Measurements from ENCODE around the gene YY1AP1.
A peak's percentile ranks its signal among the peaks of the same experiment; 100 is the strongest.
"Not testable (repeated sequence)": the region's sequence is repeated elsewhere in the genome, so short reads cannot be mapped to it uniquely, and the experiment has no call there.

YY1AP1 gene

DNA sequence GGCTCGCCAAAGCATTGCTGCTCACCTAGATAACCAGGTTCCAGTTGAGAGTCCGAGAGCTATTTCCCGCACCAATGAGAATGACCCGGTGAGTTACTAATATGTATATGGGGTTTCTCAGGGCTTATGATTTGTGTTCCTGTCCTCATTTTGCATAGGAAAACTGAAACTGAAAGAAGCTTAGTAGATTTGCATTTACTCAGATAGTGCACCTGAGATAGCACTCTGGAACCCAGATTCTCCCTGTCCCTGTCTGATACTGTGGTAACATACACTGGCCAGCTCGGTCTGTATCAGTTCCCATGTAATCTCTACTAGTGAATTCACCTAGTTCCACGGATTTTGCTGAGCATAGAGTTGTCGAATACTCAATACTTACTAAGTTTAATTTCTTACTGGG, 28.5 kb upstream of the YY1AP1 start:
- Histone ChIP-seq H3K36me3 (peaks cover 80% of the 10 kb centered on the region), H3K4me3 (ENCODE audit: low read depth, low read length) (no peak overlapping the region), H3K27me3 (ENCODE audit: insufficient read depth, low read depth, severe bottlenecking) (no peaks in the 10 kb centered on the region), H3K27ac (no peak overlapping the region), H3K9me3 (ENCODE audit: severe bottlenecking) (no peaks in the 10 kb centered on the region)
- no peak for DNase-seq
- TF ChIP-seq CTCF (IDR thresholded peaks at IDR 0.05; ENCODE audit: low read depth, low read length), result no peak

- DNase-seq, result no peak
- peaks cover 72% of the 10 kb centered on the region for H3K36me3 ChIP-seq
- TF ChIP-seq CTCF (IDR thresholded peaks at IDR 0.05; ENCODE audit: low read depth, low read length), result no peak
- no peak overlapping the region for H3K4me3 ChIP-seq (ENCODE audit: low read depth, low read length)
- H3K27ac ChIP-seq, result no peak overlapping the region
- no peaks in the 10 kb centered on the region for H3K9me3 ChIP-seq (ENCODE audit: severe bottlenecking)
- no peaks in the 10 kb centered on the region for H3K27me3 ChIP-seq (ENCODE audit: insufficient read depth, low read depth, severe bottlenecking)
Observed at GRCh38 chr1:155715777-155716176, 27.2 kb upstream of the YY1AP1 start.

DNA sequence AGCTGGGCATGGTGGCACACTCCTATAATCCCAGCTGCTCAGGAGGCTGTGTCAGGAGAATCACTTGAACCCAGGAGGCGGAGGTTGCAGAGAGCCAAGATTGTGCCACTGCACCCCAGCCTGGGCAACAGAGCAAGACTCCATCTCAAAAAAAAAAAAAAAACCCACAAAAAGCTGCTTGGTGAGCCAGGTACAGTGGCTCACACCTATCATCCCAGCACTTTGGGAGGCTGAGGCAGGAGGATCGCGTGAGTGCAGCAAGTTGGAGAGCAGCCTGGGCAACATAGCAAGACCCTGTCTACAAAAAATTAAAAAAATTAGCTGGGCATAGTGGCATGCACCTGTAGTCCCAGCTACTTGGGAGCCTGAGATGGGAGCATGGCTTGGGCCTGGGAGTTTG, 26.5 kb upstream of the YY1AP1 start:
- H3K36me3 ChIP-seq, result peaks cover 73% of the 10 kb centered on the region
- DNase-seq; H3K27ac ChIP-seq; H3K4me3 ChIP-seq (ENCODE audit: low read depth, low read length); H3K9me3 ChIP-seq (ENCODE audit: severe bottlenecking); H3K27me3 ChIP-seq (ENCODE audit: insufficient read depth, low read depth, severe bottlenecking): not testable (repeated sequence)

DNA sequence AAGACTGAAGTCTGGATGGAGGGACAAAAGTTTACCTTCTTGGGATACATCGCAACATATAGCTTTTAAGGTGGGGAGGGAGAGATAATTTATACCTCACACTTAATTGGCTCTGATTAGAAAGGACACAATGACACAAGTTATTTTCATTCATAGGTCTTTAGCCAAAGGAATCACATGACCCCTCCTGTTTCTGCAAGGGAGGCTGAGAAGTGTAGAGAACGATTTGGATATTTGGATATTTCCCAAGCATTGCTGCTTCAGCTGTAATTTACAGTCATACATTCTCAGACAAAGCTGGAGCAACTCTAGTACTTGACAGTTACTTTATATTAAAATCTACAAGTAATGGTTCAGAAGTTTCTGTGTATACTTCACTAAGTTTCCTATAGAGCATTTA, 24.5 kb upstream of the YY1AP1 start:
- H3K4me3 ChIP-seq (ENCODE audit: low read depth, low read length), result no peak overlapping the region
- H3K27me3 ChIP-seq (ENCODE audit: insufficient read depth, low read depth, severe bottlenecking), result no peaks in the 10 kb centered on the region
- peaks cover 69% of the 10 kb centered on the region for H3K36me3 ChIP-seq
- no peak for DNase-seq
- no peak overlapping the region for H3K27ac ChIP-seq
- no peak for TF ChIP-seq CTCF (IDR thresholded peaks at IDR 0.05; ENCODE audit: low read depth, low read length)
- H3K9me3 ChIP-seq (ENCODE audit: severe bottlenecking), result peaks cover 4% of the 10 kb centered on the region

- 0 out of 2 replicates have a peak, but pooled peaks have one; percentile 22 for TF ChIP-seq CTCF (IDR thresholded peaks at IDR 0.05; ENCODE audit: low read depth, low read length)
- H3K4me3 ChIP-seq (ENCODE audit: low read depth, low read length); H3K9me3 ChIP-seq (ENCODE audit: severe bottlenecking); H3K27ac ChIP-seq; DNase-seq; H3K27me3 ChIP-seq (ENCODE audit: insufficient read depth, low read depth, severe bottlenecking): not testable (repeated sequence)
- H3K36me3 ChIP-seq, result peaks cover 66% of the 10 kb centered on the region
Observed at GRCh38 chr1:155712636-155713035, 24.1 kb upstream of the YY1AP1 start.

- not testable (repeated sequence) for H3K9me3 ChIP-seq (ENCODE audit: severe bottlenecking); H3K4me3 ChIP-seq (ENCODE audit: low read depth, low read length); H3K27me3 ChIP-seq (ENCODE audit: insufficient read depth, low read depth, severe bottlenecking); DNase-seq
- H3K36me3 ChIP-seq, result peaks cover 58% of the 10 kb centered on the region
- peak overlapping the region; percentile 45 for H3K27ac ChIP-seq
Observed at GRCh38 chr1:155711457-155711856, 22.9 kb upstream of the YY1AP1 start.

- no peak overlapping the region for H3K4me3 ChIP-seq (ENCODE audit: low read depth, low read length)
- no peaks in the 10 kb centered on the region for H3K27me3 ChIP-seq (ENCODE audit: insufficient read depth, low read depth, severe bottlenecking)
- H3K9me3 ChIP-seq (ENCODE audit: severe bottlenecking), result peaks cover 4% of the 10 kb centered on the region
- no peak for DNase-seq
- H3K27ac ChIP-seq, result no peak overlapping the region; the same call in 1 of the 2 replicates
- peaks cover 47% of the 10 kb centered on the region for H3K36me3 ChIP-seq
- TF ChIP-seq CTCF (IDR thresholded peaks at IDR 0.05; ENCODE audit: low read depth, low read length), result no peak
Observed at GRCh38 chr1:155709391-155709790, 20.8 kb upstream of the YY1AP1 start.

All from WERI-Rb-1 (cell line).